ENCODE results near the gene POGZ.
"Not testable (repeated sequence)": the region's sequence is repeated elsewhere in the genome, so short reads cannot be mapped to it uniquely, and the experiment has no call there.

The POGZ gene

DNA sequence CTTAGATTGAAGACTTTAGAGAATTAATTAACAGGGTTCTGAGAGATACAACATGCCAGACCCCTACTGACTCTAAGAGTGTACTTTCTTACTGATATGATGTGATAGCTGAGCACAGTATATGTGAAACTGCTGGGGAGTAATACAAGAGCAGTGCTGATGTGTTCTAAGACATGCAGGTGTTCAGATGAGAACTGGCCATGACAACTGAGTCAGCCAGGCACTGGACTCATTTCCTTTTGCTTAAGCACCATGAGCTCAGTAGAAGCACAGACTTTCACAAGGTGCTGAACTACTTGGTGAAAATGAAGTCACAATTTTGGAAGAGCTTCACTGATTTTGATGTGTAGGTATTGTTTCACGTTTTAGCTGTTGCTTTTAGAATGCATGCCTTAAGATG, 15.9 kb upstream of the POGZ start:
- no peak for DNase-seq

DNA sequence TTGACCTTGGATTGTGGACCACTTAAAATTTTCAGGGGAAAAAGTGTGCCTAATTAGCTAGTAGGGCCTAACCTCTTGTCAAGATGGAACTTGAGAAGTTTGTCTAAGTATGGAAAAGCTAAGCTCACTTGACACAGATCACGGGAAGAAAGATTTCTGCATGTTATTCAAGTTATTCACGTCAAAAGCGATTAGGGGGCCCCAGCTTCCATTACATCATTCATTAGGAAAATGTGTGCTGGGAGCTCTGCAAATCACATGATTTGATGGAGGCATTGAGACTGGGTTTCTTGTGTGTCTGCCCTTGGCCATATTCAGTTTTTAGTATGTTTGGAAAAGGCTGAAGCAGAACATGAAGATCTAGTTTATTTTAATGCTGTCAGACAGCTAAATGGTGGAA, 15.5 kb upstream of the POGZ start:
- DNase-seq = no peak

DNA sequence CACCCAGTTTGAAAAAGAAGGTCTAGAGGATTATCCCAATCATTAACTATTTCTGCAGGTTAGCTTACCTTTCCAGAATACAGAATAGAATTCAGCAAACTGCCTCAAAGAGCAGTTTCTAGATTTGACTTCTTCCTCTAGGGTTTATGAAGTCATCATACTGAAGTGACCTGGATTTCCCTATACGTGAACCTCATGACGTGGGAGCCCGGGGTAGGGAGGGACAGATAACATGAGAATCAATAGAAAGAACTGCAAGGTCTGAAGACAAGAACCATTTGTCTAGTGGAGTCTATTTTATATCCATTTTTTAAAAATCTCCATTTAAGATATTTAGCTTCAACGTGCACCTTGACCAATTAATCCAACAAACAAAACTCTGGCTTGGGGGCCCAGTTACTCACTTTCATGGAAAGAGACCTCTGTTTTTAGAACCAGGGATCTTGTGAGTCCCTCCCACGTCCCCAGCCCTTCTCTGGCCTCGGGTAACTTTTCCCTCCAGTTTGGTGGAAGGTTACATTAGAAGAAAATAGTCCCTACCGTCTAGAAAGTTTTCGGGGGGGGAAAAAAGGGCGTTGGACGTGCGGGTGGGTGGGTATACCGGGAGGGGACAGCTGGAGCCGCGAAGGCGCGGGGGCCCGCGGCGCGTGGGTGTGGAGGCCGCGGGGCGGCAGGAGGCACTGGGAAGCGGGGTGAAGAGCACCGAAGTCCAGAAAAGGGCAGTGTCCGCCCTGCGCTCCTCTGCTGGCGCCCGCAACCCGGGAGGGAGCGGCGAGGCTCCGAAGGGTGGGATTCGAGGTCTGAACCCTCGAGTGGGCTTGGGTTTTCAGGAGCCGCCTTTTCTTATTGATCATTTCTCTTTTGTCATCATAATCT, 13.8 kb upstream of the POGZ start:
- DNase-seq = no peak

DNA sequence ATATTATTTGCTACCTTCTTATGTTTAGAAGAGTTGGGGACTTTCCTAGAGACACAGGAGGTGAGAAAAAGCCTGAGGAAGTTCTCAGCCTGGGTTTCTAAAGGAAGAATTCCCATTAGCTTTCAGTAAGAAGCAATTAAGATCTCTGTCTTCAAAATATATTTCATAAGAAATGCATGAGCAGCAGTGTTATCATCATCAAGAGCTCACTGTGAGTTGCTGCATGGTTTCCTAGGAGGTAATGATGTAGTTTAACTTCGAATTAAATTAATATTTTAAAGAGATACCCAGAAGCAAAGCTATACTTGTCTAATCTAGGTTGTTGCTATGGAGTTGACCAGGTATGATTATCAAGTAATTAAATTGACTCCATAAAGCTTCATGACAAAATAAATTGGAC, 5.7 kb upstream of the POGZ start:
- DNase-seq = no peak

DNA sequence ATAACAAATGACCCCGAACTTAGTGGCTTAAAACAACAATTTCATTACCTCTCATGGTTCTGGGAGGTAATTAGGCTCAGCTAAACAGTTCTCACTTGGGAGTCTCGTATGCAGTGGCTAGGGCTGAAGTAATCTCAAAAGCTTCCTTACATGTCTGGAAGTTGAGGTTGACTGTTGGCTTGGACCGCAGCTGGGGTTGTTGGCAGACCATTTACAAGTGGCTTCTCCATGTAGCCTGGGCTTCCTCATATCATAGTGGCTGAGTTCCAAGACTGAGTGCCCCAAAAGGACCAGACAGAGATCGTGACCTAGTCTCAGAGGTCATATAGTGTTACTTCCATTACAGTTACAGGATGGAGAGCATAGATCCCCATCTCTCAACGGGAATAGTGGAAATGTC, 2.4 kb upstream of the POGZ start:
- DNase-seq = no peak

DNA sequence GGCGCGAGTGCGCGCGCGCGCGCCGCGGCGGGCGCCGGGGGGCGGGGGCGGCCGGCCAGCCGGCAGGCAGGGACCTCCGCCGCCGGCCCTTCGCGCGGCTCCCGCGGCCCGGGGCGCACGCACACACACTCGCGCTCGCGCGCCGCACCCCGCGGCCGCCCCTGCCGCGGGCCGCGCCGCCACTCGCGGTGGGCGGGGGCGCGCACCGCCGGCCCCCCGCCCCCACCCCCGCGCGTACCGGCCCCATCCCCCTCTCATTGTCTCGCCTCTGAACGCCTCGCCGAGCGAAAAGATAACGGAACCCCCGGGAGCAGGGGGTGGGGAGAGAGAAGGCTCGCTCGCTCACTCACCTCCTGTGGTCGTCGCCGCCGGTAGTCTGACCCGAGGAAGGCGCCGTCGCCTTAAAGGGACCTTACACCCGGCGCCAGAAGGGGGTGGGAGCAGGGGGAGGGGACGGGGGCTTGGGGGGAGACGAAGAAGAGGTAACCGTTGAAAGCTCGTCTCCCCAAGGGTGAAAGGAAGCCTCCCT, 428 bp downstream of the POGZ start:
- peak; percentile 81 for DNase-seq

DNA sequence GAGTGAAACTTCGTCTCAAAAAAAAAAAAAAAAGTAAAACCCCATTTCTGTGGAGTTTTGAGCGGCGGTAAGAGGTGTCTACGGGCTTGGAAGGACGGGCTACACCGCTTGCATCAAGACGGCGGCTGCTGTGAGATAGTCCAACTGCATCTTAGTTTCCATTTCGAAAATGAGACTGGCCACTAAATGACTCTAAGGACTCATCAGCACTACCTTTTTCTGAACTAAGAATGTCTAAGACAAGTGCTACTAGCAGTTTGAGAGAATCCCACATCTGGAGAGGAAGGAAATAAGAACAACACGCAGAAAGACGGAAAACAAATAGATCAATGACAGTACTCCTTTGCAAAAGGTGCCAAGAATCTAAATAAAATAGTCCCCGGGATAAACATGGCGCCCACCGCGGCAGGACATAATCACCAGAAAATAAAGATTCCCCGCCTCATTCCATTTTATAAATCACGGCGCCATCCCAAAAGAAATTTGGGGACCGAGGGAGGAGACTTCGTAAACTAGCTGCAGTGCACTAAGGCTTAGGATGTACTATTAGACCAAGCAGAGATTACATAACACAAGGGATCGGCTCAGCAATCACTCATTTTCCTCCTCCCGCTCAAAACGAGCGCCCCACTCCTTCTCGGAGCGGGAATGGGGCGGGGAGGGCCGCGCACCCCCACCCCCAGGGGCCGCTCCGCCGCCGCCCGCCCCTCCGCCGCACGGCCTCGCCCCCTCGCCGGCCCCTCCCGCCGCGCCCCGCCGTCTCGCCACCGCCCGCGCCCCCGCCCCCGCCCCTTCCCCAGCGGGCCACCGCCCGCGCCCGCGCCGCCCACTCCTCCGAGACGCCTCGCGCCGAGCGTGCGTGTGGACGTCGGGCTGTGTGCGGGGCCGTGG, 1.1 kb downstream of the POGZ start:
- DNase-seq = peak; percentile 87 to 88

DNA sequence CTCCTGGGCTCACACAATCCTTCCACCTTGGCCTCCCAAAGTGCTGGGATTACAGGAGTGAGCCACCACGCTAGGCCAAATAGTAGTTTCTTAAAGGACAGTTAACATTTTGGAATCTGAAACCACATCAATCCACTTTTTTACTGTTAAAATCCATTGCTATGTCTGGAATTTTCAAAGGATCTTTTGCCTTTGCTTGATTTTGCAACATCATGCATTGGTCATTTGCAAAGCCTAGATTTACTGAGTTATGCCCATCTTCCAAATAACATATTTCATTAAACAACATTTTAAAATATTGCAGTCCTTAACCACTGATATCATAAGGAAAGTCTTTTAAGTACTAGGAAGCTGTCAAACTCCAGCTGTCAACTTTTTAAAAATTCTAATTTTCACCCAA, 3.3 kb downstream of the POGZ start:
- DNase-seq = no peak

DNA sequence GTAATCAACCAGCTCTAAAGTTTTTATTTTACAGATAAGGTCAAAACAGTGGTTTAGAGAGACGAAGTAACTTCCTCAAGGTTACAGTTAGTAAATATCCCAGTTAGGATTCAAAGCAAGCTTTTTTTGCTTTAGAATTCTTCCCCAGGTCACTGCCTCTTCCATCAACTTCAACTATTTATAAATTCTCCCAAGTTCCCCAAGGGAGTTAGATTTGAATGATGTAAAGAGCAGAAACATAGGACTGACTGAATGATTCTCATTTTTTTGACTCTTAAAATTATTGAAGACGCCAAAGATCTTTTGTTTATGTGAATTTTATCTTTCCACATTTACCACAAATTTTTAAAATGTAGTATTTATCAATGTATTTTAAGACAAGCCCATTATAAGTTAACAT, 4.1 kb downstream of the POGZ start:
- DNase-seq = no peak

DNA sequence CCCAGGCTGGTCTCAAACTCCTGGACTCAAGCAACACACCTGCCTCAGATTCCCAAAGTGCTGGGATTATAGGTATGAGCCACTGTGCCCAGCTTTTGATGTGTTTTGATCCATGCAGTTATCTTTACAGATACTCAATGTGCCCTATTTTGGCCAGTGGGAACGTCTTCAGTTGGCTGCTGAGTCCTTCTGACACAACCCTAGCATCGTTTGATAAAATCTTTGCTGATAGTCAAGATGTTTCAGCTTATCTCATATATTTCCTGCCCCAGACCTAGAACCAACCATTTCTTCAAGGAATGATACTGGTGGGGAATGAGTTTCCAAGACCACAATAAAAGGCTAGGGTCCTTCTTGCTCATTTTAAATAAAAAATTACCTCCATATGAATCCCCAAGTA, 11.6 kb downstream of the POGZ start:
- no peak for DNase-seq

DNA sequence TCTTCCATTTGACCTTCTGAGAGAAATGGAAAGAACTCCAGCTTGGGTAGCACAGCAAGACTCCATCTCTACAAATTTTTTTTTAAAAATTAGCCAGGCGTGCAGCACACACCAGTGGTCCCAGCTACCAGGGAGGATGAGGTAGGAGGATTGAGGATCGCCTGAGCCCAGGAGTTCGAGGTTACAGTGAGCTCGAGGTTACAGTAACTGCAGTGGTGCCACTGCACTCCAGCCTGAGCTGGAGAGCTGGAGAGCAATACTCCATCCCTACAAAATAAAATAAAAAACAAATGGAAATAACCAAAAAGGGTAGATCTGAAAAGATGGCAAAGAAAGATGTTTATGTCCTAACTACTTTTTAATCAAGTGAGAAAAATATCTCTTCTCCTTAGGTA, 14.5 kb downstream of the POGZ start:
- DNase-seq = no peak

DNA sequence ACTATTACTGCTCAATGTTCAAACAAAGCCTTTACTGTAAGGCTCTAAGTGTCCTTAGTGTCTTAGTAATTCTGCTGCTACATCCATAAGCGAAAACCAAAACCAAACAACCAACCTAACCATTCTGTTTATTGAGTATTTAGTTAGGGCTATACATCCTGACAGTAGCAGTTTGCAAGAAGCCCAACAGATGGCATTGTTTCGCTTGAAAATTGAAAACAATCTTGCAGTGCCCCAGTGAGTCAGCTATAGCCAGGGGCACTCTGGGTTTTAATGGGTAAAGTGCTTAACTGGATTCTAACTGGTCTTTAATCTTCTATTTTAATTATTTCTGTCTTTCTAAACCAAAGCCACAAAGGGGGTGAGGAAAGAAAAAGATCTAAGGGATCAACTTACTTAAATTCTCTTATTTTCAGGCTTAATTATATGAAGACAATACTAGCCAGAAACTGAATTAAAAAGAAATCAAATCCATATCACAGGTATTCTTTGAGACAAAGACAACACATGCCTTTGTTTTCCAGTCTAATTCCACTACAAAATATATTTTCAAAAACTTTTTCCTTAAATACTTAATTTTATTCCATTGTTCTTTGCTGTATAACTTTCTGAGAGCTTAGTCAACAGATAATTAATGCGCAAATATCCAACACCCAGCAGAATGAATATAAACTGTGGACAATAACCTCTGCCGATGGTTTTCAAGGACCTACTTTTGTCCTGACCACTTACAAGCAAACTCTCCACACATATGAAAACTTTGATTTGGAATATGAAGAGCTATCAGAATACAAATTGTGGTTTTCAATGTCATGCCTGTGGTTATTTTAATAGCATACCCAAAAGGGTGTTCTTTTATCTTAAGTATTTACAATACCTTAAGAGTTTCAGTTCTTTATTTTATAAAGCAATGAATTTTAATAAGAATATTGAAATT, 15.2 kb downstream of the POGZ start:
- DNase-seq = peak; percentile 78 to 80

DNA sequence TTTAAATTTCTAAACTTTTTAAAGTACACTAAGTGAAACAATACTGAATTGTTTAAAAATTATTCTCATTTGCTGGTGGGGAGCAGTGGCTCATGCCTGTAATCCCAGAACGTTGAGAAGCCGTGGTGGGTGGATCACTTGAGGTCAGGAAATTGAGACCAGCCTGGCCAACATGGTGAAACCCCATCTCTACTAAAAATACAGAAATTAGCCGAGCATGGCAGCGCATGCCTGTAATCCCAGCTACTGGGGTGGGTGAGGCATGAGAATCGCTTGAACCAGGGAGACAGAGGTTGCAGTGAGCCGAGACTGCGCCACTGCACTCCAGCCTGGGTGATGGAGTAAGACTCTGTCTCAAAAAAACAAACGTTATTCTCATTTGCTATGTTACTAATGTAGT, 21.9 kb downstream of the POGZ start:
- not testable (repeated sequence) for DNase-seq

DNA sequence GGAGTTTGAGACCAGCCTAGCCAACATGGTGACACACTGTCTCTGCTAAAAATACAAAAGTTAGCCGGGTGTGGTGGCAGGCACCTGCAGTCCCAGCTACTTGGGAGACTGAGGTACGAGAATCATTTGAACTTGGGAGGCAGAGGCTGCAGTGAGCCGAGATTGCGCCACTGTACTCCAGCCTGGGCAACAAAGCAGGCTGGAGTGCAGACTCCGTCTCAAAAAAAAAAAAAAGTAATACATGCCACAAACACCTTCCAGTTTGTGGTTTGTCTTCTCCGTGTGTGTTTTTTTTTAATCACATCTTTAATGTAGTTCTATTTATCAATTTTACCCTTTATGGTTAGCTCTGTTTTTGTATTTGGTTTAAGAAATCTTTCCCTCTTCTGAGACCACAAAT, 22.3 kb downstream of the POGZ start:
- DNase-seq = no peak

DNA sequence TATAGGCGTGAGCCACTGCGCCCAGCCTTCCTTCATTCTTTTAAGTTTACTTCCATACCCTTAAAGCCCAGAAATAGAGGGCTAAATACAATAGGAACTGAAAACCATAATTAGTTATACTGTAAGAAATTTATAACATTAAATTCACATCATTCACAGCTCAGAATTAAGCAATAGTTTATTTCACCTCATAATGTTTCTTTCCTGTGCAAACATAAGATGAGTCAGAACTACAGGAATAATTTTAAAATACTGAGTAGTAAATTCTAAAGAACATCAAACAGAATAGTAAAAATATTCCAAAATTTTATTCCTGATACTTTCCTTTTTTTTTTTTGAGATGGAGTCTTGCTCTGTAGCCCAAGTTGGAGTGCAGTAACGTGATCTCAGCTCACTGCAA, 24.1 kb downstream of the POGZ start:
- DNase-seq = no peak

DNA sequence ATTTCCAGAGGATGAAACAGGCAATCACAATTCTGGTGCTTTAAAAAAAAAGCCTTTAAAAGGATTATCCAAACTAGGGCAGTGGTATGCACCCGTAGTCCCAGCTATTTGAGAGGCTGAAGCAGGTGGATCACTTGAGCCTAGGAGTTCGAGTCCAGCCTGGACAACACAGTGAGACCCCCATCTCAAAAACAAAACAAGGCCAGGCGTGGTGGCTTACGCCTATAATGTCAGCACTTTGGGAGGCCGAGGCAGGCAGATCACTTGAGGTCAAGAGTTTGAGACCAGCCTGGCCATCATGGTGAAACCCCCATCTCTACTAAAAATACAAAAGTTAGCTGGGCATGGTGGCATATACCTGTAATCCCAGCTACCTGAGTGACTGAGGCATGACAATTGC, 25.5 kb downstream of the POGZ start:
- DNase-seq = not testable (repeated sequence)

DNA sequence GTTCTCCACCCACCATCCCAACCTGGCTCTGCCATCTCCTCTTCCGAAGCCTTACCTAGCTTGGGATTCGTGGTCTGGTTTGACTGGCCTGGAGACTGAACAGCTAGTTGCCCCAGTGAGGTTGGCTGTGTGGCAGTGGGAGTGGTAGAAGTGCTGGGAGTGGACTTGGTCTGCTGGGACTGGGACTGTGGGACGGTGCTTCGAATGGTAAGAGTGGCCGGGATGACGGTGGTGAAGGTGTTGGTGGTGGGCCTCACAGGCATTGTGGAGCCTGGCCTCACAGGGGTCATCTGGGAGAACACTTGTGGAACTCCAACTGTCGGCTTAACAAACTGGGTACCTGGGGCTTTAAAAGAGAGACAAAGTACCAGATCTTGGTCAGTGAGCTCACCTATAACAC, 31.2 kb downstream of the POGZ start:
- no peak for DNase-seq

DNA sequence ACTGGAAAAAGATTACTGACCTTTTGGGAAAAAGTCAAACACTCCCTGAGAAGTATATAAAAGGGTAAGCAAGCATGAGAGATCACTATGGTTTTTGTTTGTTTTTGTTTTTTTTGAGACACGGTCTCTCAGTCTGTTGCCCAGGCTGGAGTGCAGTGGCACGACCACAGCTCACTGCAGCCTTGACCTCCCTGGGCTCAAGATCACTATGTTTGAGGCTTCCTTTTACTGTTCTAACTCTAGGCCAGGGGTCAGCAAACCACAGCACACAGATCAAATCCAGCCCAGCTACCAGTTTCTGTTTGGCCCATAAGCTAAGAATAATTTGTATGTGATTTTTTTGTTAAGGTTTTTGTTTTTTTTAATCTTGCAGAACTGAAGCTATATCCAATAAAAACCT, 34.2 kb downstream of the POGZ start:
- no peak for DNase-seq

DNA sequence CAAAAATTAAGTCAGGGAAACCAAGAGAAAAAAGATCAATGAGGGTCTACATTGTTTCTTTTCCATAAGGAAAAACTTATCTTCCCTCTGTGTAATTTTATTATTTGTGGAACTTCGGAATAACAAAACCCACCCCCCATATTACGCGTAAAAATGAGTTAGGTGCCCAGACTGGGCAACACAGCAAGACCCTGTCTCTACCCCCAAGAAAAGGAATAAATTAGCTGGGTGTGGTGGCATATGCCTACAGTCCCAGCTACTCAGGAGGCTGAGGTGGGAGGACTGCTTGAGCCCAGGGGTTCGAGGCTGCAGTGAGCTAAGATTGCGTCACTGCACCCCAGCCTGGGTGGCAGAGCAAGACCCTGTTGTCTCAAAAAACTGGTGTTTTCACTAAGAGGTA, 39.5 kb downstream of the POGZ start:
- no peak for DNase-seq

DNA sequence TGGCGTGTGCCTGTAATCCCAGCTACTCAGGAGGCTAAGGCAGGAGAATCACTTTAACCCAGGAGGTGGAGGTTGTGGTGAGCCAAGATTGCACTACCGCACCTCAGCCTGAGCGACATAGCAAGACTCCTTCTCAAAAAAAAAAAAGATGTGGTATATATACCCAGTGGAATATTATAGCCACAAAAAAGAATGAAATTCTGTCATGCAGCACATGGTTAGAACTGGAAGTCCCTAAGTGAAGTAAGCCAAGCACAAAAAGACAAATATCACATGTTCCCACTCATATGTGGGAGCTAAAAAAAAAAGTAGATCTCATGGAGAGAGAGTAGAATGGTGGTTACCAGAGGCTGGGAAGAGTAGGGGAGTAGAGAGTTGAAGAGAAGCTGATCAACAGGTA, 41.2 kb downstream of the POGZ start:
- no peak for DNase-seq

DNA sequence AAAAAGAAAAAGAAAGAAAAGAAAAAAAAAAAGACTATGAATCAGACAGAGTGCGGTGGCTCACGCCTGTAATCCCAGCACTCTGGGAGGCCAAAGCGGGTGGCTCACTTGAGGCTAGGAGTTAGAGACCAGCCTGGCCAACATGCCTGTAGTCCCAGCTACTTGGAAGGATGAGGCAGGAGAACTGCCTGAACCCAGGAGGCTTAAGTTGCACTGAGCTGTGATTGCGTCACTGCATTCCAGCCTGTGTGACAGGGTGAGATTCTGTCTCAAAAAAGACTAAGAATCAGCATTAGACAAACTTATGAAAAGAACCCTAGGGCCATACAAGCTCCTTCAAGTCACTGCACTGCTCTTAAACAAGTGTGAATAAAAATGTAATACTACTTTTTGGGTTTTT, 43.1 kb downstream of the POGZ start:
- no peak for DNase-seq

DNA sequence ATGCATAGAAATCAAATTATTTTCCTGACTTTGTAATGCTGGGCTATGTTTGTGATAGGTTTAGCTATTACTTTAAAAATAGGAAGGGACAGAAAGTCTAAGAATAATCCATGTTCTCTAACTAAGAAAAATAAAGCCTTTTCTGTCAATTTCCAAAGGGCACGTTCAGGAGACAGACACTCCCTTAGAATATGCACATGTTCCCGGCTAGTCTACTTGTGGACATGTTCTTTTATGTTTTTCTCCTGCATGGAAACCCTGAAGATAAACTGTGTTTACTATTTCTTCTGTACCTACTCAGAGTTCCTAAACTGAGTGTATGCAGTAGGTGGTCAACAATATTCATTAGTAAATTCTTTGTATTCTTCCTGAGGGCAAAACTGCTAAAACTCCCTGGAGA, 47.4 kb downstream of the POGZ start:
- DNase-seq = no peak

DNA sequence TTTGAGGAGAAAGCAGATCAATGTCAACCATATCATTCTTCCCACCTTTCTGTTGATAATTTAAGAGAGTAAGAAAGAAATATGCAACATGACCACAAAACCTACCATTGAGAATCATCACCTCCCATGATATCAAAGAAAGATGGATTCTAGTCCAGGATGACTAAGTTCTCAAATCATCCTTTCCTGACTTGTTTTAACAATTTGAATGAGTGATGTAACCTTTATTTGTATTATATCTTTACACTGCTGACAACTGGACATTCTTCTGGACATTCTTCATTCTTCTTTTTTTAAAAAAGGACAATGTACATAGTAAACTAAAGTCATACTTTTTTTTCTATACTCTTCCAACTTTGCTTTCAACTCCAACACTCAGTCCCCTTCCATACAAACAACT, 50.4 kb downstream of the POGZ start:
- no peak for DNase-seq
